ENCODE results near the gene MAGI2.
"Not testable (repeated sequence)": the region's sequence is repeated elsewhere in the genome, so short reads cannot be mapped to it uniquely, and the experiment has no call there.

Gene MAGI2

GRCh38 chr7:79055722-79056415 lies 397.6 kb downstream of the MAGI2 start:
- no peak for DNase-seq (ENCODE audit: low read depth in 2 of 2)

- no peak for DNase-seq (ENCODE audit: low read depth in 2 of 2)
Observed at GRCh38 chr7:79051915-79052314, 401.6 kb downstream of the MAGI2 start.

GRCh38 chr7:79050603-79051002 lies 402.9 kb downstream of the MAGI2 start:
- DNase-seq (ENCODE audit: low read depth in 2 of 2): no peak

- DNase-seq (ENCODE audit: low read depth in 2 of 2): no peak
Observed at GRCh38 chr7:79046061-79046460, 407.4 kb downstream of the MAGI2 start.

- no peak for DNase-seq (ENCODE audit: low read depth in 2 of 2)
Observed at GRCh38 chr7:79037001-79037400, 416.5 kb downstream of the MAGI2 start.

GRCh38 chr7:79036356-79036755 lies 417.1 kb downstream of the MAGI2 start:
- no peak for DNase-seq (ENCODE audit: low read depth in 2 of 2)

GRCh38 chr7:79035858-79036257 lies 417.6 kb downstream of the MAGI2 start:
- DNase-seq (ENCODE audit: low read depth in 2 of 2): no peak

- no peak for DNase-seq (ENCODE audit: low read depth in 2 of 2)
Observed at GRCh38 chr7:79034730-79035129, 418.7 kb downstream of the MAGI2 start.

GRCh38 chr7:79019711-79020110 lies 433.8 kb downstream of the MAGI2 start:
- DNase-seq (ENCODE audit: low read depth in 2 of 2): not testable (repeated sequence)

- DNase-seq (ENCODE audit: low read depth in 2 of 2): no peak
Observed at GRCh38 chr7:79011921-79012320, 441.5 kb downstream of the MAGI2 start.

- no peak for DNase-seq (ENCODE audit: low read depth in 2 of 2)
Observed at GRCh38 chr7:79009647-79010046, 443.8 kb downstream of the MAGI2 start.

- DNase-seq (ENCODE audit: low read depth in 2 of 2): no peak
Observed at GRCh38 chr7:79008786-79009185, 444.7 kb downstream of the MAGI2 start.

GRCh38 chr7:78996013-78996412 lies 457.5 kb downstream of the MAGI2 start:
- no peak for DNase-seq (ENCODE audit: low read depth in 2 of 2)

GRCh38 chr7:78993341-78993740 lies 460.1 kb downstream of the MAGI2 start:
- no peak for DNase-seq (ENCODE audit: low read depth in 2 of 2)

- DNase-seq (ENCODE audit: low read depth in 2 of 2): no peak
Observed at GRCh38 chr7:78985509-78985908, 468.0 kb downstream of the MAGI2 start.

GRCh38 chr7:78983483-78983882 lies 470.0 kb downstream of the MAGI2 start:
- no peak for DNase-seq (ENCODE audit: low read depth in 2 of 2)

- no peak for DNase-seq (ENCODE audit: low read depth in 2 of 2)
Observed at GRCh38 chr7:78970440-78970916, 483.0 kb downstream of the MAGI2 start.

GRCh38 chr7:78968951-78969350 lies 484.5 kb downstream of the MAGI2 start:
- DNase-seq (ENCODE audit: low read depth in 2 of 2): no peak

GRCh38 chr7:78967561-78967960 lies 485.9 kb downstream of the MAGI2 start:
- not testable (repeated sequence) for DNase-seq (ENCODE audit: low read depth in 2 of 2)

- DNase-seq (ENCODE audit: low read depth in 2 of 2): no peak
Observed at GRCh38 chr7:78967046-78967445, 486.4 kb downstream of the MAGI2 start.

- no peak for DNase-seq (ENCODE audit: low read depth in 2 of 2)
Observed at GRCh38 chr7:78959477-78959876, 494.0 kb downstream of the MAGI2 start.

GRCh38 chr7:78955329-78955728 lies 498.1 kb downstream of the MAGI2 start:
- no peak for DNase-seq (ENCODE audit: low read depth in 2 of 2)

- DNase-seq (ENCODE audit: low read depth in 2 of 2): no peak
Observed at GRCh38 chr7:78953726-78954363, 499.6 kb downstream of the MAGI2 start.

All from activated CD8-positive, alpha-beta memory T cell treated with anti-CD3 and anti-CD28 coated beads for 4 hours (primary cell).